H1 (cell line): ENCODE data around the gene TMEM117. TPM values are rescaled to one million over a fixed set of nuclear protein-coding genes. Genes with fewer than 3 reads are reported as not detected.

Source experiments
- CTCF ChIA-PET: fragments of 300-600 bp; sonication (Branson Sonifier 250); formaldehyde crosslinking; loops from one replicate; lab custom pipeline; 2021; ENCODE audit not compliant: partially characterized antibody; lab: Charles Lee
- POLR2A ChIA-PET: fragments of 300-600 bp; sonication (Branson Sonifier 250); formaldehyde crosslinking; loops from one replicate; lab custom pipeline; 2021; ENCODE audit warnings: inconsistent platforms; ENCODE audit not compliant: partially characterized antibody; lab: Charles Lee
- DNase-seq, 2 experiments: peaks; one replicate each; pipeline versions ENCODE4 v3.0.0 to v3.0.0-alpha.2; 2010 to 2022; ENCODE audit warnings: low spot score in 2 of 2, low read depth in 1 of 2, mixed read lengths in 1 of 2
- FAIRE-seq: peaks from 2 replicates; lab custom pipeline; 2011; peaks lifted over from hg19 to GRCh38; lab: Jason Lieb, UNC
- H2AFZ ChIP-seq: 2 replicates; pipeline ENCODE4 v1.8.1; 2012; ENCODE audit warnings: low read length, inconsistent platforms
- H2AK5ac ChIP-seq: 2 replicates; pipeline ENCODE4 v1.6.1; 2013; ENCODE audit warnings: low read depth, low read length
- H2BK120ac ChIP-seq: replicated peaks from 2 replicates; pipeline ENCODE3; 2013; ENCODE audit warnings: low read depth, low read length, inconsistent platforms
- H2BK12ac ChIP-seq: 2 replicates; pipeline ENCODE4 v1.6.1; 2013; ENCODE audit warnings: low read depth, low read length
- H2BK15ac ChIP-seq: 2 replicates; pipeline ENCODE4 v1.6.1; 2013; ENCODE audit warnings: low read length
- H2BK20ac ChIP-seq: 2 replicates; pipeline ENCODE4 v1.6.1; 2013; ENCODE audit warnings: low read length
- H2BK5ac ChIP-seq: 2 replicates; pipeline ENCODE4 v1.6.1; 2013; ENCODE audit warnings: low read depth, low read length
- H3K14ac ChIP-seq: 2 replicates; pipeline ENCODE4 v1.6.1; 2013; ENCODE audit warnings: inconsistent platforms; ENCODE audit not compliant: insufficient read length
- H3K18ac ChIP-seq: 2 replicates; pipeline ENCODE4 v1.6.1; 2013; ENCODE audit warnings: low read length; ENCODE audit errors: extremely low read depth
- H3K23ac ChIP-seq: 2 replicates; pipeline ENCODE4 v1.6.1; 2013; ENCODE audit warnings: inconsistent platforms; ENCODE audit not compliant: insufficient read length
- H3K23me2 ChIP-seq: 2 replicates; pipeline ENCODE4 v1.6.1; 2013; ENCODE audit warnings: low read depth, low read length
- H3K27ac ChIP-seq: 2 replicates; pipeline ENCODE4 v1.6.1; 2011; ENCODE audit warnings: low read depth, low read length, inconsistent platforms
- H3K27me3 ChIP-seq, 4 experiments: replicated peaks in 1 of 4; 1 replicate in 1 of 4; 2 replicates in 3 of 4; pipeline versions ENCODE4 v1.6.1 to v1.8.1; 2011 to 2013; ENCODE audit warnings: low read length in 3 of 4, mild to moderate bottlenecking in 3 of 4, inconsistent platforms in 2 of 4, mixed read lengths in 2 of 4, moderate library complexity in 1 of 4; ENCODE audit not compliant: control insufficient read depth in 3 of 4, insufficient read depth in 3 of 4; ENCODE audit errors: extremely low read depth in 1 of 4
- H3K36me3 ChIP-seq, 4 experiments: 2 replicates each; pipeline versions ENCODE4 v1.6.1 to v1.8.1; 2011 to 2013; ENCODE audit warnings: mild to moderate bottlenecking in 4 of 4, low read length in 3 of 4, moderate library complexity in 2 of 4, control low read depth in 1 of 4, inconsistent platforms in 1 of 4; ENCODE audit not compliant: insufficient read depth in 4 of 4, control insufficient read depth in 2 of 4
- H3K4ac ChIP-seq: replicated peaks from 2 replicates; pipeline ENCODE3; 2013; ENCODE audit warnings: low read length, low read depth, mixed read lengths, inconsistent platforms; ENCODE audit not compliant: insufficient read length
- H3K4me1 ChIP-seq, 4 experiments: replicated peaks in 1 of 4; 1 replicate in 1 of 4; 2 replicates in 3 of 4; pipeline versions ENCODE4 v1.6.1 to v1.8.1; 2011 to 2013; ENCODE audit warnings: low read length in 3 of 4, inconsistent platforms in 2 of 4, mixed read lengths in 1 of 4; ENCODE audit not compliant: insufficient read depth in 4 of 4, control insufficient read depth in 3 of 4
- H3K4me2 ChIP-seq, 2 experiments: 2 replicates each; pipeline versions ENCODE4 v1.6.1 to v1.8.1; 2011 to 2013; ENCODE audit warnings: low read depth in 2 of 2, low read length in 2 of 2, control low read depth in 1 of 2, inconsistent platforms in 1 of 2, mild to moderate bottlenecking in 1 of 2; ENCODE audit not compliant: insufficient read depth in 1 of 2
- H3K4me3 ChIP-seq, 4 experiments: fragments of 200-600, 300-600 bp in 1 of 4; sonication (generic), shearing (Covaris generic), sonication (Bioruptor Twin) in 1 of 4; 2 replicates each; pipeline versions ENCODE4 v1.5.1 to v1.8.1; 2011 to 2016; ENCODE audit warnings: low read length in 4 of 4, low read depth in 3 of 4, control low read depth in 2 of 4, inconsistent platforms in 2 of 4, mild to moderate bottlenecking in 2 of 4, mixed read lengths in 1 of 4, moderate library complexity in 1 of 4; ENCODE audit not compliant: insufficient read depth in 2 of 4; ENCODE audit errors: extremely low read depth in 1 of 4
- H3K56ac ChIP-seq: replicated peaks from 2 replicates; pipeline ENCODE3; 2013; ENCODE audit warnings: low read depth, mild to moderate bottlenecking, mixed read lengths, low read length, inconsistent platforms; ENCODE audit not compliant: insufficient read length
- H3K79me1 ChIP-seq: 2 replicates; pipeline ENCODE4 v1.6.1; 2013; ENCODE audit warnings: low read depth, low read length, control low read depth
- H3K79me2 ChIP-seq, 2 experiments: 2 replicates each; pipeline versions ENCODE4 v1.6.1 to v1.8.1; 2012 to 2013; ENCODE audit warnings: low read length in 2 of 2, mild to moderate bottlenecking in 2 of 2, inconsistent platforms in 1 of 2; ENCODE audit not compliant: insufficient read depth in 2 of 2, control insufficient read depth in 1 of 2
- H3K9ac ChIP-seq, 4 experiments: replicated peaks in 1 of 4; 1 replicate in 1 of 4; 2 replicates in 3 of 4; pipeline versions ENCODE4 v1.6.1 to v1.8.1; 2011 to 2013; ENCODE audit warnings: low read depth in 3 of 4, low read length in 3 of 4, control low read depth in 2 of 4, mild to moderate bottlenecking in 2 of 4, moderate library complexity in 2 of 4, inconsistent platforms in 1 of 4; ENCODE audit errors: extremely low read depth in 1 of 4
- H3K9me3 ChIP-seq, 2 experiments: 2 replicates each; pipeline versions ENCODE4 v1.6.1 to v1.8.1; 2012 to 2013; ENCODE audit warnings: mild to moderate bottlenecking in 2 of 2, moderate library complexity in 2 of 2, control low read depth in 1 of 2, inconsistent platforms in 1 of 2, low read depth in 1 of 2, low read length in 1 of 2, mixed read lengths in 1 of 2; ENCODE audit not compliant: insufficient read depth in 2 of 2
- H4K20me1 ChIP-seq, 2 experiments: replicated peaks in 1 of 2; 2 replicates each; pipeline versions ENCODE3 to v1.8.1; 2011 to 2013; ENCODE audit warnings: inconsistent platforms in 2 of 2, low read length in 2 of 2, mild to moderate bottlenecking in 1 of 2; ENCODE audit not compliant: insufficient read depth in 2 of 2, control insufficient read depth in 1 of 2
- H4K5ac ChIP-seq: 2 replicates; pipeline ENCODE4 v1.6.1; 2013; ENCODE audit warnings: low read length, low read depth, mixed read lengths, inconsistent platforms; ENCODE audit not compliant: insufficient read length
- H4K8ac ChIP-seq: 2 replicates; pipeline ENCODE4 v1.8.0; 2013; ENCODE audit warnings: mild to moderate bottlenecking, moderate library complexity, low read length, inconsistent platforms; ENCODE audit not compliant: insufficient read depth; ENCODE audit errors: extremely low read depth
- H4K91ac ChIP-seq: replicated peaks from 2 replicates; pipeline ENCODE3; 2013; ENCODE audit warnings: low read length, mixed read lengths, inconsistent platforms; ENCODE audit not compliant: insufficient read length
- CEBPB ChIP-seq: IDR thresholded peaks from 2 replicates; pipeline ENCODE4 v1.6.1; 2012; ENCODE audit warnings: low read depth, low read length
- CTCF ChIP-seq, 3 experiments: IDR thresholded peaks; 1 replicate in 2 of 3; 2 replicates in 1 of 3; pipeline versions ENCODE4 v1.5.1 to v1.6.1; 2011; ENCODE audit warnings: low read length in 3 of 3, mild to moderate bottlenecking in 3 of 3, inconsistent platforms in 2 of 3, low read depth in 1 of 3, moderate library complexity in 1 of 3; ENCODE audit not compliant: insufficient read depth in 1 of 3; ENCODE audit errors: control extremely low read depth in 1 of 3
- KDM1A ChIP-seq: fragments of 200-600, 300-600 bp; sonication (generic); IDR thresholded peaks from 2 replicates; pipeline ENCODE4 v1.7.1; 2016; ENCODE audit warnings: mild to moderate bottlenecking, low read length, borderline replicate concordance
- RBBP5 ChIP-seq: IDR thresholded peaks from 2 replicates; pipeline ENCODE4 v1.7.1; 2012; ENCODE audit warnings: low read depth, mild to moderate bottlenecking, inconsistent platforms, low read length, moderate library complexity, borderline replicate concordance
- SIN3A ChIP-seq, 2 experiments: IDR thresholded peaks in 1 of 2; conservative IDR thresholded peaks in 1 of 2; 2 replicates each; pipeline ENCODE4 v1.6.1; 2011 to 2012; ENCODE audit warnings: low read length in 2 of 2, improper control_type of control experiment in 1 of 2, low read depth in 1 of 2, mild to moderate bottlenecking in 1 of 2
- TCF12 ChIP-seq: IDR thresholded peaks from 2 replicates; pipeline ENCODE4 v1.6.1; 2011; ENCODE audit warnings: low read depth, mild to moderate bottlenecking, low read length
- WGBS, 2 experiments: shearing (Covaris generic) in 1 of 2; methylation state at CpG; one replicate each; pipeline versions ENCODE4 v1.1.6 to v1.1.7; 2013 to 2015; ENCODE audit warnings: low lambda C conversion rate in 2 of 2, mixed read lengths in 2 of 2, inconsistent platforms in 1 of 2, low coverage in 1 of 2, missing lambda C conversion rate in 1 of 2; ENCODE audit not compliant: insufficient replicate concordance in 2 of 2, insufficient coverage in 1 of 2, insufficient read length in 1 of 2; ENCODE audit errors: extremely low coverage in 1 of 2, missing lambda C conversion rate in 1 of 2; 5-methylcytosine and 5-hydroxymethylcytosine counted together
- polyA plus RNA-seq, 7 experiments: library from polyadenylated mRNA; depleted of rRNA in 3 of 7; stranded (reverse) in 5 of 7; unstranded in 2 of 7; fragments of >200 nt in 5 of 7; fragments of 200-250 nt in 2 of 7; gene quantifications; 1 replicate in 5 of 7; 2 replicates in 1 of 7; 4 replicates in 1 of 7; pipeline versions ENCODE4 v1.2.1 to v1.2.3, GENCODE V29; 2011 to 2013; ENCODE audit warnings: missing spikeins in 2 of 7, mixed read lengths in 2 of 7
- total RNA-seq: library from RNA; stranded (reverse); fragmentation: NEBNext Ultra II Directional; extraction: Animal tissue kit (Norgen Biotek cat#: 25700); gene quantifications from 2 replicates; pipeline ENCODE4 v1.2.1, GENCODE V29; 2021

TMEM117 gene
- total and polyA plus RNA-seq, 2 of the 8 experiments (the other 6 are each of a cell fraction or from before 2014, with no cell fraction given), result 0.80 to 1.4 TPM

GRCh38 chr12:44334347-44334746 lies 498.5 kb downstream of the TMEM117 start:
- ChIA-PET POLR2A (no interaction called here), CTCF (no interaction called here)
- no peak overlapping the region for H3K18ac ChIP-seq
- H3K27ac ChIP-seq, result no peak overlapping the region
- H3K23me2 ChIP-seq, result no peaks in the 10 kb centered on the region; the same call in 1 of the 2 replicates
- H3K79me1 ChIP-seq, result no peaks in the 10 kb centered on the region
- H3K79me2 ChIP-seq, result no peaks in the 10 kb centered on the region
- H3K4me1 ChIP-seq, result no peaks in the 10 kb centered on the region
- H4K8ac ChIP-seq, result no peak overlapping the region
- TF ChIP-seq RBBP5 (no peak), CTCF (IDR thresholded peaks at IDR 0.05; ENCODE audit: control extremely low read depth in 1 of 3, insufficient read depth in 1 of 3, low read depth in 1 of 3, low read length in 3 of 3) (no peak), KDM1A (no peak), TCF12 (no peak), CEBPB (no peak), SIN3A (conservative IDR thresholded peaks at IDR 0.05 in 1 of 2, IDR thresholded peaks at IDR 0.05 in 1 of 2; ENCODE audit: low read depth in 1 of 2, low read length in 2 of 2) (no peak)
- H3K9ac ChIP-seq, result no peak overlapping the region
- no peak overlapping the region for H2BK20ac ChIP-seq
- no peak for FAIRE-seq
- H2BK15ac ChIP-seq, result no peak overlapping the region
- 71% methylated on average over 5 of the region's 5 CpGs; no CpG with 5 or more reads in 1 of the 2 experiments for WGBS, 2 experiments
- no peak overlapping the region for H3K4ac ChIP-seq
- 0 out of 8 replicates have a peak, but pooled peaks cover 0 to 3% (median 0%) of the 10 kb centered on the region in 4 experiments for H3K36me3 ChIP-seq
- H2BK5ac ChIP-seq, result no peak overlapping the region
- no peaks in the 10 kb centered on the region for H3K9me3 ChIP-seq
- H3K4me3 ChIP-seq, result no peak overlapping the region
- no peak overlapping the region for H2AFZ ChIP-seq
- H2BK12ac ChIP-seq, result no peak overlapping the region
- no peak overlapping the region for H2BK120ac ChIP-seq
- H4K5ac ChIP-seq, result no peak overlapping the region
- H2AK5ac ChIP-seq, result no peak overlapping the region
- H3K27me3 ChIP-seq, result no peaks in the 10 kb centered on the region
- DNase-seq, result no peak
- H4K20me1 ChIP-seq, result no peaks in the 10 kb centered on the region
- H3K23ac ChIP-seq, result no peak overlapping the region
- no peak overlapping the region for H4K91ac ChIP-seq
- H3K56ac ChIP-seq, result no peak overlapping the region
- H3K14ac ChIP-seq, result no peak overlapping the region
- no peak overlapping the region for H3K4me2 ChIP-seq
